ENCODE results near the gene STMN1. TPM values are rescaled to one million over a fixed set of nuclear protein-coding genes. Genes with fewer than 3 reads are reported as not detected.
A peak's percentile ranks its signal among the peaks of the same experiment; 100 is the strongest.

Gene STMN1
- total RNA-seq, 1 experiment from 2014 or later: 933 TPM

DNA sequence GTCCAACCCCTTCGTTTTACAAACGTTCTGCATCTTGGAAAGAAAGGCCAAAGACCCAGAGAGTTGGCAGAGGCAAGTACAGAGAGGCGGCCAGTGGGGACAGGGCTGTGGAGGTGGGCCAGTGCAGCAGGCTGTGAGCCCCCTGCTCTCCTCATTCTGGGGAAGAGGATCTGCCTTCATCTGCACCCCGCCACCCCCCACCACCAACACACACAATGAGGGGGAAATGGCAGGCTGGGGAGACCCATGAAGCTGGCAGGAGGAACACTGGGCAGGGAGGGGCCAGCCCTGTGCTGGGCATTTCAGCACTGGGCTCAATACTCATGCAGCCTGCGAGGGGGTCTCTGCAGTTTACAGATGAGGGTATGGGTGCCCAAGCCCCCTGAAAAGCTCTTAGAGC, 14.6 kb downstream of the STMN1 start:
- intact Hi-C loops (cut with micrococcal nuclease; ENCODE audit: unreplicated experiment): loop anchor here (1.0 kb wide), 1 partner anchor 107 kb away; the partner anchor contains the start of gene PAFAH2
- H3K9me3 ChIP-seq (ENCODE audit: low read depth, low read length, poor library complexity, severe bottlenecking): no peaks in the 10 kb centered on the region
- peaks cover 16% of the 10 kb centered on the region for H3K36me3 ChIP-seq (ENCODE audit: insufficient read depth, low read length, poor library complexity, severe bottlenecking)
- H3K27me3 ChIP-seq (replicated peaks; ENCODE audit: insufficient read depth, low read depth, low read length, poor library complexity): no peaks in the 10 kb centered on the region
- peaks cover 30% of the 10 kb centered on the region for H3K4me1 ChIP-seq (ENCODE audit: insufficient read depth, low read length, poor library complexity, severe bottlenecking)
- ChIA-PET CTCF (interaction anchor here (0.7 kb wide), 2 partner anchors 51 to 66 kb away, joined by 5 to 8 read pairs; no protein-coding TSS in a partner anchor), POLR2A (ENCODE audit: low non-redundant PET) (no interaction called here)
- TF ChIP-seq EZH2 (IDR thresholded peaks at IDR 0.05; ENCODE audit: borderline replicate concordance, low read depth, low read length, poor library complexity, severe bottlenecking): no peak
- TF ChIP-seq, protein P1, sequence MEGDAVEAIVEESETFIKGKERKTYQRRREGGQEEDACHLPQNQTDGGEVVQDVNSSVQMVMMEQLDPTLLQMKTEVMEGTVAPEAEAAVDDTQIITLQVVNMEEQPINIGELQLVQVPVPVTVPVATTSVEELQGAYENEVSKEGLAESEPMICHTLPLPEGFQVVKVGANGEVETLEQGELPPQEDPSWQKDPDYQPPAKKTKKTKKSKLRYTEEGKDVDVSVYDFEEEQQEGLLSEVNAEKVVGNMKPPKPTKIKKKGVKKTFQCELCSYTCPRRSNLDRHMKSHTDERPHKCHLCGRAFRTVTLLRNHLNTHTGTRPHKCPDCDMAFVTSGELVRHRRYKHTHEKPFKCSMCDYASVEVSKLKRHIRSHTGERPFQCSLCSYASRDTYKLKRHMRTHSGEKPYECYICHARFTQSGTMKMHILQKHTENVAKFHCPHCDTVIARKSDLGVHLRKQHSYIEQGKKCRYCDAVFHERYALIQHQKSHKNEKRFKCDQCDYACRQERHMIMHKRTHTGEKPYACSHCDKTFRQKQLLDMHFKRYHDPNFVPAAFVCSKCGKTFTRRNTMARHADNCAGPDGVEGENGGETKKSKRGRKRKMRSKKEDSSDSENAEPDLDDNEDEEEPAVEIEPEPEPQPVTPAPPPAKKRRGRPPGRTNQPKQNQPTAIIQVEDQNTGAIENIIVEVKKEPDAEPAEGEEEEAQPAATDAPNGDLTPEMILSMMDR (conservative IDR thresholded peaks at IDR 0.05; ENCODE audit: low read depth, low read length): no peak
- BruUV-seq (replicated peaks): no TSS peak
- no peak for DNase-seq (ENCODE audit: low spot score)
- H3K4me3 ChIP-seq (ENCODE audit: low read depth, low read length, poor library complexity, severe bottlenecking): no peak overlapping the region
- H3K27ac ChIP-seq (ENCODE audit: low read depth, low read length, poor library complexity, severe bottlenecking): peak overlapping the region; percentile 42

DNA sequence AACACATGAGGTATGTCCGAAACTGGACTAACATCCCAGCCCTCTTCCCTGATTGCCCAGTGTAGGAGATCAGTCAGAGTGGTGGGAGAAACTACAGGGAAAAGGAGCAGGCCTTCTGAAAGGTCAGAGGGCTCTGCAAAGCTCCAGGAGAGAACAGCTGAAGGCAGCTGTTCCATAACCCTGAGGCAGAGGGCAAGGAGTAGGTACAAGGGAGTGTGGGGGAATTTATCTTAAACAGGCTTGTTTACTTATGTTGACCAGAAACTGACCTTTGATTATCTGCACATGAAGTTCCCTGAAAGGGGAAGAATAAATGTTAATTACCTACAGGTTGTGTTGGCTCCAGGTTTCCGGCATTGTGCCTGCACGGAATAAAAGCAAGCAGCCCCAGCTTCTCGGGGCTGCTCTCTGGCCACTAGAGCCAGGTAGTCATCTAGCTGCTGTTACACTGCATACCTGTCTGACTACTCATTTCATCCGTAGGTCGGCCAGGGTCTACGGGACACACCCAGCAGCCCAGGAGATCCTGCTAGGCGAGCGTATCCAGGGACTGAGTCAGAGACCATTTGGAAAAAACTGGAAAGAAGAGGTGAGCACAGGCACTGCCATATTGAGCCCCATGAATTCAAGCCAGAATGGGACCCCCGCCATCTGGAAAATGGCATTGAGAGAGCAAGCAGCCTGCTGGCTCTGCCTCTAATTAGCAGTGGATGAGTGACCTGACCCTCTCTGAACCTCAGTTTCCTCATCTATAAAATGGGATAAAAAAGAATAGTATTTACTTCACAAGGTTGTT, 15.8 kb downstream of the STMN1 start:
- POLR2A ChIA-PET (ENCODE audit: low non-redundant PET): no interaction called here
- no peak for TF ChIP-seq EZH2 (IDR thresholded peaks at IDR 0.05; ENCODE audit: borderline replicate concordance, low read depth, low read length, poor library complexity, severe bottlenecking)
- TF ChIP-seq, protein P1 (conservative IDR thresholded peaks at IDR 0.05; ENCODE audit: low read depth, low read length): no peak

DNA sequence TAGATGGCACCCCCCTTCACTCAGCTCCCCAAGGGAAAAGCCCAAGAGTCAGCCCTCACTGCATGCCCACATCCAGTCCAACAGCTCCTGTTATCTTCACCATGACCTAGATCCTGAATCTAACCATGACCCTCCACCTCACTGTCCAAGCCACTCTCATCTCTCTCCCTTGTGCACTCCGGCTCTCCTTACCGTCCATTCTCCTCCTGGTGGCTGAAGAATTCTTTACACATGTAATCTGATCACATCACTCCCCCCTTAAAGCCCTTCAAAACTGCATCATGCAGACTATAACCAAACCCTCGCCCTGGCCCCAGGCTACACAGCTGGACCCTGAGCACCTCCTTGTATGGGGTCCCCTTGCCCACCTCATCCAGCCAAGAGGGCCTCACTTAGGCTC, 16.7 kb downstream of the STMN1 start:
- TF ChIP-seq EZH2 (IDR thresholded peaks at IDR 0.05; ENCODE audit: borderline replicate concordance, low read depth, low read length, poor library complexity, severe bottlenecking): no peak
- TF ChIP-seq, protein P1 (conservative IDR thresholded peaks at IDR 0.05; ENCODE audit: low read depth, low read length): no peak
- DNase-seq (ENCODE audit: low spot score): no peak
- no peak overlapping the region for H3K4me3 ChIP-seq (ENCODE audit: low read depth, low read length, poor library complexity, severe bottlenecking)
- no peak overlapping the region for H3K27ac ChIP-seq (ENCODE audit: low read depth, low read length, poor library complexity, severe bottlenecking)
- intact Hi-C loops (cut with micrococcal nuclease; ENCODE audit: unreplicated experiment): no loop called here
- peaks cover 12% of the 10 kb centered on the region for H3K36me3 ChIP-seq (ENCODE audit: insufficient read depth, low read length, poor library complexity, severe bottlenecking)
- CTCF ChIA-PET: no interaction called here
- BruUV-seq (replicated peaks): no TSS peak
- H3K27me3 ChIP-seq (replicated peaks; ENCODE audit: insufficient read depth, low read depth, low read length, poor library complexity): no peaks in the 10 kb centered on the region
- peaks cover 16% of the 10 kb centered on the region for H3K4me1 ChIP-seq (ENCODE audit: insufficient read depth, low read length, poor library complexity, severe bottlenecking)
- POLR2A ChIA-PET (ENCODE audit: low non-redundant PET): no interaction called here
- no peaks in the 10 kb centered on the region for H3K9me3 ChIP-seq (ENCODE audit: low read depth, low read length, poor library complexity, severe bottlenecking)

More for the DNA sequence above, 15.8 kb downstream of the STMN1 start:
- no peak overlapping the region for H3K4me3 ChIP-seq (ENCODE audit: low read depth, low read length, poor library complexity, severe bottlenecking)
- no peaks in the 10 kb centered on the region for H3K27me3 ChIP-seq (replicated peaks; ENCODE audit: insufficient read depth, low read depth, low read length, poor library complexity)
- BruUV-seq (replicated peaks): no TSS peak
- peaks cover 16% of the 10 kb centered on the region for H3K36me3 ChIP-seq (ENCODE audit: insufficient read depth, low read length, poor library complexity, severe bottlenecking)
- H3K27ac ChIP-seq (ENCODE audit: low read depth, low read length, poor library complexity, severe bottlenecking): no peak overlapping the region
- no peak for DNase-seq (ENCODE audit: low spot score)
- CTCF ChIA-PET: no interaction called here
- H3K9me3 ChIP-seq (ENCODE audit: low read depth, low read length, poor library complexity, severe bottlenecking): no peaks in the 10 kb centered on the region
- intact Hi-C loops (cut with micrococcal nuclease; ENCODE audit: unreplicated experiment): no loop called here
- H3K4me1 ChIP-seq (ENCODE audit: insufficient read depth, low read length, poor library complexity, severe bottlenecking): peaks cover 19% of the 10 kb centered on the region
